ENCODE measurements around the gene LRRC52.
A peak's percentile ranks its signal among the peaks of the same experiment; 100 is the strongest.
"Not testable (repeated sequence)": the region's sequence is repeated elsewhere in the genome, so short reads cannot be mapped to it uniquely, and the experiment has no call there.

LRRC52 gene

GRCh38 chr1:165581926-165582325 lies 38.1 kb downstream of the LRRC52 start:
- DNase-seq = no peak

DNA sequence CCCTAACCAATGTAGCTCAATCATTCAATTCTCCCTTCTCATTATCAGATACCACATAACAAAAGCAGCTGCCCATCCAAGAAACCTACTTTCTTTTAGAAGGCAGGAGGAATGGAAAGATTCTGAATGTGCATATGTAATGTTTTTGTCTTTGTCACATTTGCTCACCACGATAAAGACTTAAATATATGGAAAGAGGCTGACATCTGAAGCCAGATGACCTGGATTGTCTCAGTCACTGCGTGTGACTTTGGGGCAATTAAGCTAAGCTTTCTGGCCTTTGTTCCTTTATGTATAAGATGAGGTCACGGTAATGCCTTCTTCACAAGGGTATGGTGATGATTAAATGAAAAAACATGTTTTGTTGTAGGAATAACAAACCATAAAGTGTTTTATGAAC lies 42.6 kb downstream of the LRRC52 start:
- no peak for DNase-seq

DNA sequence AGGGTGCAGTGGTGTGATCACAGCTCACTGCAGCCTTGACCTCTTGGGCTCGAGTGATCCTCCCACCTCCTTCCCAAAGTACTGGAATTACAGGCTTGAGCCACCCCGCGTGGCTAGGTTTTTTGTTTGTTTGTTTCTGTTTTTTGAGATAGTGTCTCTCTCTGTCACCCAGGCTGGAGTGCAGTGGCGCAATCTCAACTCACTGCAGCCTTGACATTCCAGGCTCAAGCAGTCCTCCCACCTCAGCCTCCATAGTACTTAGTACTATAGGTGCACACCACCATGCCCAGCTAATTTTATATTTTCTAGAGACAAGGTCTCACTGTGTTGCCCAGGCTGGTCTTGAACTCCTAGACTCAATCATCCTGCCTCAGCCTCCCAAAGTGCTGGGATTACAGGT lies 47.6 kb downstream of the LRRC52 start:
- not testable (repeated sequence) for DNase-seq

- DNase-seq = peak; percentile 87
Measured at GRCh38 chr1:165592945-165593823, 49.4 kb downstream of the LRRC52 start.

DNA sequence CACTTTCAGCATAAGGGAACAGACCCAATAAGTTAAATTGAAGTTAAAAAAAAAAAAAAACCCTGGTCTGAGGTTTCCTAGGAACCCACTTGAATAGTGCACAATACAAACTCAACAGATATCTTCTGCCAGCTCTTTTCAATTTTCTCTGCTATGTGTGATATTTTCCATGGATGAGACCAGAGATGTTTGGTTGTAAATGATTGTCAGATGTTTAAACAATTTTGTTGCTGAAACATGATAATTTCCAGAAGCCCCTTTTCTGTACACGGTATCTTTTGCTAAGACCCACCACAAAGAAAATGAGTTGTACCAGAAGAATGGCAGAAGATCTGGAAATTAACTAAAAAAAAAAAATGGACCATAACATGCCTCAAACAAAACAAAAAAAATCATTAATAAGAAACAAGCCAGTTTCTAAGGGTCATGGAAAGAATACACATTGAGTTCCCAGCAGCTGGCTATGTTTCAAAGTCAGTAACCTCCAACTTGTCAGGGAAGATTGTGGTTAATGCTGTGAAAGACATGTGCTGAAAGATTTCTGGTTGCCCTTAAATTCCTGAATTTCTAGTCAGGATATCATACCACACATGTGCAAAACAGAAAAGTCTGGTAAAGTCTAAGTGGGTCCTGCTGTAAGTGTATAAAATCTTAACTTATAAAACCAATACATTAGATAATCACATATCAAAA lies 51.6 kb downstream of the LRRC52 start:
- peak; percentile 36 for DNase-seq

DNA sequence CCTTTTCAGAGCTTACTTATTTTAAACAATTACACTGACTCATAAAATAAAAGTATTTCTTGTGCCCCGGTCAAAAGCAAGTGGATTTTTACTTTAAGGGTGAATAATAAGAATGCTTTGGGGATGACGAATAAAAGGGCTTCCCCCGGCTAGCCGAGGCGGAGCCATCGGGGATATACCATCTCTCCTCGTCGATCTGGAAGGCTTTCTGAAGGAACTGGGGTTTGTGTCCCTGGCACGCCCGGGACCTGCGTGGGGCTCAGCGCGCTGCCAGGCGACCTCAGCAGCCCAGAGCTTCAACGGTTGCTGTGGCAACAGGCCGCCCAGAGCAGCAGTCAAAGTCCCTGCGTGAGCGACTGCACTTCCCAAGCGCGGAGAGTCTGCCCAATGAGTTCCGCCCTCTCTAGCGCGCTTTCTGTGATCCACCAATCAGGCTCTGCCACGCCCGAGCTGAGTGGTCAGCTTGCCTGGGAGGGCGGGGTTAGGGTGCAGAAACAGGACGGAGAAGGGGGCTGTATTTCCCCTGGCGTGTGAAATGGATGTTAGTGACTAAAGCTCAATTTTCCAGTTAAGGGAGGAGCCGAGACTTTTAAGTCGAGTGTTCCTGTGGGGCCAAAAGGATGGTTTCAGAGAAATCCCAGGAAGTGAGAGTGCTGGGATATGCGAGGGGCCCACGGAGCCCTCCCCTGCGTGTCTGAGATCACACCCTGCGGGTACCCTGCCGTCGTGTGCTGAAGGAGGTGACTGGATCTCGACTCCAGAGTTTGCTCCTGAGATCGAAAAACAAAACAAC lies 54.3 kb downstream of the LRRC52 start:
- DNase-seq = peak; percentile 98

GRCh38 chr1:165598676-165599059 lies 54.9 kb downstream of the LRRC52 start:
- DNase-seq = no peak

GRCh38 chr1:165600793-165601192 lies 57.0 kb downstream of the LRRC52 start:
- no peak for DNase-seq

- no peak for DNase-seq
Measured at GRCh38 chr1:165603810-165604209, 60.0 kb downstream of the LRRC52 start.

DNA sequence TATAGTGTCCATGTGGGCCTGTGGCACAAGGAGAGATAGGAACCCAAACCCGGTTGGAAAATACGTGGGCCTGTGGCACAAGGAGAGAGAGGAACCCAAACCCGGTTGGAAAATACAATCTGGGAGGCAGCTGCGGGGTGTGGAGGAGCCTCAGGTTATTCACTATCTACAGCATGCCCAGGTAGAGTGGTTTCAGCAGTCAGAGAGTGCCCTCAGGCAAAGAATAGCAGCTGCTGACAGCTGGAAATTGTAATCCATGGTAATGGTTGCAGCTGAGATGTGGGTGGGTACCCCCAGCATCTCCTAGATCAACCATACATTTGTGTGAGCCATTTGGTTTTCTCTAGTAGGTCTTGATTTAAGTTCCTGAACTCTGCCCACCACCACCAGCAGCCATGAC lies 61.4 kb downstream of the LRRC52 start:
- no peak for DNase-seq

DNA sequence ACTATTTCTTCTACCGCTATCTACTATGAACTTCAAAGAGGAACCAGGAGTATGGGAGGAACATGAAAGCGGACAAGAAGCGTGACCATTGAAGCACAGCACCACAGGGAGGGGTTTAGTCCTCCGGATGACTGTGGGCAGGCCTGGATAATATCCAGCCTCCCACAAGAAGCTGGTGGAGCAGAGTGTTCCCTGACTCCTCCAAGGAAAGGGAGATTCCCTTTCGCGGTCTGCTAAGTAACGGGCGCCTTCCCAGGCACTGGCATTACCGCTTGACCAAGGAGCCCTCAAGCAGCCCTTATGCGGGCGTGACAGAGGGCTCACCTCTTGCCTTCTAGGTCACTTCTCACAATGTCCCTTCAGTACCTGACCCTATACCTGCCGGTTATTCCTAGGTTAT lies 62.9 kb downstream of the LRRC52 start:
- DNase-seq = not testable (repeated sequence)

- DNase-seq = no peak
Measured at GRCh38 chr1:165610866-165611265, 67.1 kb downstream of the LRRC52 start.

GRCh38 chr1:165612062-165612461 lies 68.3 kb downstream of the LRRC52 start:
- no peak for DNase-seq
